CD14-positive monocyte (primary cell): ENCODE results near the gene PYDC2. TPM values are rescaled to one million over a fixed set of nuclear protein-coding genes. Genes with fewer than 3 reads are reported as not detected.
"Not testable (repeated sequence)": the region's sequence is repeated elsewhere in the genome, so short reads cannot be mapped to it uniquely, and the experiment has no call there.

Experiments
- DNase-seq, 3 donors: peaks; one replicate each; pipeline ENCODE4 v3.0.0-alpha.2; 2011 to 2022
- H2AFZ ChIP-seq: 2 replicates; pipeline ENCODE4 v1.6.0; 2012; ENCODE audit warnings: mild to moderate bottlenecking, low read depth, low read length, inconsistent platforms; ENCODE audit not compliant: insufficient read depth, poor library complexity, severe bottlenecking
- H3K27ac ChIP-seq, 2 donors: 1 replicate in 1 of 2; 2 replicates in 1 of 2; pipeline ENCODE4 v1.5.1; 2012 to 2013; ENCODE audit warnings: low read length in 2 of 2, control low read depth in 1 of 2, inconsistent platforms in 1 of 2, low read depth in 1 of 2, mild to moderate bottlenecking in 1 of 2
- H3K27me3 ChIP-seq, 2 donors: one replicate each; pipeline versions ENCODE4 v1.6.0 to v1.6.1; 2011 to 2013; ENCODE audit warnings: low read length in 2 of 2; ENCODE audit not compliant: control insufficient read depth in 2 of 2, insufficient read depth in 2 of 2
- H3K36me3 ChIP-seq, 2 donors: replicated peaks in 1 of 2; 1 replicate in 1 of 2; 2 replicates in 1 of 2; pipeline versions ENCODE4 v1.5.1 to v1.6.1; 2012 to 2013; ENCODE audit warnings: low read length in 2 of 2, control low read depth in 1 of 2, inconsistent platforms in 1 of 2, mild to moderate bottlenecking in 1 of 2; ENCODE audit not compliant: insufficient read depth in 2 of 2, control insufficient read depth in 1 of 2
- H3K4me1 ChIP-seq, 2 donors: 1 replicate in 1 of 2; 2 replicates in 1 of 2; pipeline versions ENCODE4 v1.5.1 to v1.6.1; 2012 to 2013; ENCODE audit warnings: low read length in 2 of 2, control low read depth in 1 of 2, inconsistent platforms in 1 of 2, mild to moderate bottlenecking in 1 of 2, moderate library complexity in 1 of 2; ENCODE audit not compliant: insufficient read depth in 2 of 2, control insufficient read depth in 1 of 2
- H3K4me2 ChIP-seq: replicated peaks from 2 replicates; pipeline ENCODE3; 2012; ENCODE audit warnings: low read length, moderate library complexity, mild to moderate bottlenecking; ENCODE audit not compliant: poor library complexity, severe bottlenecking; ENCODE audit errors: extremely low read depth
- H3K4me3 ChIP-seq, 3 experiments: fragments of 200-600 bp in 1 of 3; sonication (generic) in 1 of 3; replicated peaks in 1 of 3; 1 replicate in 2 of 3; 2 replicates in 1 of 3; pipeline ENCODE4 v1.5.1; 2011 to 2013; ENCODE audit warnings: low read length in 3 of 3, mild to moderate bottlenecking in 3 of 3, control low read depth in 2 of 3, low read depth in 2 of 3, inconsistent platforms in 1 of 3, moderate library complexity in 1 of 3
- H3K79me2 ChIP-seq: 2 replicates; pipeline ENCODE4 v1.6.0; 2012; ENCODE audit warnings: mild to moderate bottlenecking, control low read depth, inconsistent platforms, low read length, moderate library complexity; ENCODE audit not compliant: insufficient read depth
- H3K9ac ChIP-seq: 2 replicates; pipeline ENCODE4 v1.6.0; 2017; ENCODE audit warnings: low read length, mild to moderate bottlenecking; ENCODE audit not compliant: insufficient read depth, poor library complexity, severe bottlenecking
- H3K9me3 ChIP-seq, 2 donors: replicated peaks in 1 of 2; 1 replicate in 1 of 2; 2 replicates in 1 of 2; pipeline versions ENCODE4 v1.5.1 to v1.6.1; 2012 to 2013; ENCODE audit warnings: low read length in 2 of 2, control low read depth in 1 of 2; ENCODE audit not compliant: control insufficient read depth in 1 of 2, insufficient read depth in 1 of 2
- H4K20me1 ChIP-seq: 2 replicates; pipeline ENCODE4 v1.6.0; 2012; ENCODE audit warnings: mild to moderate bottlenecking, low read length, control low read depth, moderate library complexity; ENCODE audit not compliant: insufficient read depth
- H3K27ac Mint-ChIP-seq, 7 donors: one replicate each; pipeline ENCODE4 v1.8.0; 2020; ENCODE audit warnings: mild to moderate bottlenecking in 7 of 7, mixed read lengths in 7 of 7, moderate library complexity in 6 of 7, inconsistent platforms in 2 of 7
- H3K27me3 Mint-ChIP-seq, 3 donors: one replicate each; pipeline ENCODE4 v1.8.0; 2021 to 2022; ENCODE audit warnings: low read depth in 3 of 3, mild to moderate bottlenecking in 3 of 3, mixed read lengths in 3 of 3, moderate library complexity in 3 of 3, inconsistent platforms in 1 of 3
- H3K36me3 Mint-ChIP-seq, 2 donors: one replicate each; pipeline ENCODE4 v1.8.0; 2020; ENCODE audit warnings: mixed read lengths in 2 of 2, inconsistent platforms in 1 of 2, mild to moderate bottlenecking in 1 of 2
- H3K4me1 Mint-ChIP-seq: one replicate; pipeline ENCODE4 v1.8.0; 2020; ENCODE audit warnings: mild to moderate bottlenecking, mixed read lengths
- H3K4me3 Mint-ChIP-seq, 2 donors: one replicate each; pipeline ENCODE4 v1.8.0; 2020; ENCODE audit warnings: mild to moderate bottlenecking in 2 of 2, mixed read lengths in 2 of 2, moderate library complexity in 1 of 2
- H3K9me3 Mint-ChIP-seq, 7 donors: one replicate each; pipeline ENCODE4 v1.8.0; 2020 to 2022; ENCODE audit warnings: mixed read lengths in 7 of 7, mild to moderate bottlenecking in 6 of 7, moderate library complexity in 6 of 7, inconsistent platforms in 2 of 7
- WGBS: methylation state at CpG from one replicate; pipeline ENCODE4 v1.1.5; 2013; ENCODE audit warnings: missing lambda C conversion rate; ENCODE audit not compliant: insufficient coverage; 5-methylcytosine and 5-hydroxymethylcytosine counted together
- intact Hi-C, 2 donors: fragments of 100-400 bp; cut with micrococcal nuclease; formaldehyde crosslinking; loops; one replicate each; pipeline versions ENCODE4 v1.15.0 to v1.15.1; 2023
- polyA plus RNA-seq, 3 donors: library from polyadenylated mRNA; depleted of rRNA in 1 of 3; unstranded in 2 of 3; stranded (reverse) in 1 of 3; fragments of 300-500 nt in 2 of 3; fragments of >200 nt in 1 of 3; fragmentation: Illumina TruSeq in 2 of 3; gene quantifications; 1 replicate in 2 of 3; 2 replicates in 1 of 3; pipeline ENCODE4 v1.2.3, GENCODE V29; 2012 to 2021
- TF ChIP-seq, protein P1 (sequence below): fragments of 200-600 bp; IDR thresholded peaks from one replicate; pipeline ENCODE4 v1.8.0; 2022; ENCODE audit warnings: antibody characterized with exemption, mild to moderate bottlenecking

Gene PYDC2
- polyA plus RNA-seq, 3 donors: not detected

DNA sequence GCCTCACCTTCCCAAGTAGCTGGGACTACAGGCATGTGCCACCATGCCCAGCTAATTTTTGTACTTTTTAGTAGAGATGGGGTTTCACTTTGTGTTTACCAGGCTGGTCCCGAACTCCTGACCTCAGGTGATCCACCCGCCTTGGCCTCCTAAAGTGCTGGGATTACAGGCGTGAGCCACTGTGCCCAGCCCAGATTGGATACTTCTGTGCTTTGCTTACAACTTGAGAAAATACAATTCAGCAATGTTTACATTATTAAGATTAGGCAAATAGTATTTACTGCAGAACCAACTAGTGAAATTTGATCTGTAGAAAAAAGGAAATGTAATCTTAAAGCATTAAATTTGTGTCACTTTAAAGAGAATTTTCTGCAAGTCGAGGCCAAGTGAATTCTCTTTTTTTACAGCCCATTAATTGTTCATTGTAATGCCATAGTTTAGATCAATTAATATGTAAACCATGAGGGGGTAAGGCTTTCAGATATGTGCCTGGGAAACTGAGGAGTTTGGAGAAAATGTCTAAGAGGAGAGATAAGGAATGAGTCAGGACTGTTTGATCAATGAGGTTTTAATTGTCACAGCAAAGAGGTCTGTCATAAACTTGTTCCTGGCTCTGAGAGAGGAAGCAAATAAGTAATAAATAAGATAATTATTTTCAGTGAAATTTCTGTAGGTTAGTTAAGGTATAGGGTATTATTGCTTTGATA lies 15.3 kb downstream of the PYDC2 start:
- H3K9me3 ChIP-seq: peaks cover 2 to 4% of the 10 kb centered on the region in 2 donors
- TF ChIP-seq, protein P1, sequence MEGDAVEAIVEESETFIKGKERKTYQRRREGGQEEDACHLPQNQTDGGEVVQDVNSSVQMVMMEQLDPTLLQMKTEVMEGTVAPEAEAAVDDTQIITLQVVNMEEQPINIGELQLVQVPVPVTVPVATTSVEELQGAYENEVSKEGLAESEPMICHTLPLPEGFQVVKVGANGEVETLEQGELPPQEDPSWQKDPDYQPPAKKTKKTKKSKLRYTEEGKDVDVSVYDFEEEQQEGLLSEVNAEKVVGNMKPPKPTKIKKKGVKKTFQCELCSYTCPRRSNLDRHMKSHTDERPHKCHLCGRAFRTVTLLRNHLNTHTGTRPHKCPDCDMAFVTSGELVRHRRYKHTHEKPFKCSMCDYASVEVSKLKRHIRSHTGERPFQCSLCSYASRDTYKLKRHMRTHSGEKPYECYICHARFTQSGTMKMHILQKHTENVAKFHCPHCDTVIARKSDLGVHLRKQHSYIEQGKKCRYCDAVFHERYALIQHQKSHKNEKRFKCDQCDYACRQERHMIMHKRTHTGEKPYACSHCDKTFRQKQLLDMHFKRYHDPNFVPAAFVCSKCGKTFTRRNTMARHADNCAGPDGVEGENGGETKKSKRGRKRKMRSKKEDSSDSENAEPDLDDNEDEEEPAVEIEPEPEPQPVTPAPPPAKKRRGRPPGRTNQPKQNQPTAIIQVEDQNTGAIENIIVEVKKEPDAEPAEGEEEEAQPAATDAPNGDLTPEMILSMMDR: no peak
- intact Hi-C loops: no loop called here
- Mint-ChIP-seq H3K9me3 (peaks cover 0 to 9% (median 3%) of the 10 kb centered on the region in 7 donors), H3K36me3 (no peaks in the 10 kb centered on the region), H3K4me1 (no peaks in the 10 kb centered on the region), H3K27me3 (peaks cover 0 to 1% (median 0%) of the 10 kb centered on the region in 3 donors), H3K4me3 (no peak overlapping the region), H3K27ac (no peak overlapping the region)
- H3K4me1 ChIP-seq: no peaks in the 10 kb centered on the region
- no peak overlapping the region for H3K4me2 ChIP-seq
- no peak for DNase-seq
- H3K4me3 ChIP-seq: no peak overlapping the region
- H3K27me3 ChIP-seq: no peaks in the 10 kb centered on the region
- H2AFZ ChIP-seq: no peak overlapping the region
- WGBS: 100% methylated on average over 2 of the region's 4 CpGs
- no peaks in the 10 kb centered on the region for H3K79me2 ChIP-seq
- H3K9ac ChIP-seq: no peak overlapping the region
- H3K27ac ChIP-seq: no peak overlapping the region
- no peaks in the 10 kb centered on the region for H4K20me1 ChIP-seq
- no peaks in the 10 kb centered on the region for H3K36me3 ChIP-seq

DNA sequence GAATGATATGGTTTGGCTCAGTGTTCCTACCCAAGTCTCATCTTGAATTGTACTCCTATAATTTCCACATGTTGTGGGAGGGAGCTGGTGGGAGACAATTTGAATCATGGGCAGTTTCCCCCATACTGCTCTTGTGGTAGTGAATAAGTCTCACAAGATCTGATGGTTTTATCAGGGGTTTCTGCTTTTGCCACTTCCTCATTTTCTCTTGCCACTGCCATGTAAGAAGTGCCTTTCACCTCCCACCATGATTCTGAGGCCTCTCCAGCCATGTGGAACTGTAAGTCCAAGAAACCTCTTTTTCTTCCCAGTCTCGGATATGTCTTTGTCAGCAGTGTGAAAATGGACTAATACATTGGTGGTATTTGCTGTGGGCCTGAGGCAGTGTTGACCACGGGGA lies 23.0 kb downstream of the PYDC2 start:
- H2AFZ ChIP-seq, H3K36me3 Mint-ChIP-seq, H3K4me1 Mint-ChIP-seq, DNase-seq, H3K27me3 ChIP-seq, H3K4me1 ChIP-seq, H3K4me3 ChIP-seq, intact Hi-C loops, H3K27ac Mint-ChIP-seq, H3K27me3 Mint-ChIP-seq, H3K9ac ChIP-seq, H3K4me3 Mint-ChIP-seq, H3K36me3 ChIP-seq, H3K27ac ChIP-seq, H3K79me2 ChIP-seq, H4K20me1 ChIP-seq, H3K4me2 ChIP-seq: not testable (repeated sequence)
- peaks cover 15 to 28% of the 10 kb centered on the region in 2 donors for H3K9me3 ChIP-seq
- H3K9me3 Mint-ChIP-seq: peaks cover 0 to 30% (median 13%) of the 10 kb centered on the region in 7 donors
- WGBS: 100% methylated on average over 2 of the region's 2 CpGs
